WTC11 (cell line): ENCODE results near the gene GPRC5C.

ENCODE experiments used
- CTCF ChIP-seq: fragments of 200-600 bp; IDR thresholded peaks from 2 replicates; pipeline ENCODE4 v1.8.0; 2022; ENCODE audit warnings: antibody characterized with exemption
- FOXJ3 ChIP-seq: sonication (generic); formaldehyde crosslinking; IDR thresholded peaks from 2 replicates; pipeline ENCODE4 v1.9.0; 2021; ENCODE audit warnings: missing genetic modification reagents, mild to moderate bottlenecking, borderline replicate concordance
- JUN ChIP-seq: sonication (generic); formaldehyde crosslinking; IDR thresholded peaks from 2 replicates; pipeline ENCODE4 v1.8.0; 2023; ENCODE audit warnings: mild to moderate bottlenecking, missing genetic modification reagents
- MAX ChIP-seq: sonication (generic); formaldehyde crosslinking; IDR thresholded peaks from 2 replicates; pipeline ENCODE4 v1.8.0; 2022; ENCODE audit warnings: mild to moderate bottlenecking, missing genetic modification reagents
- TEAD1 ChIP-seq: sonication (generic); formaldehyde crosslinking; IDR thresholded peaks from 2 replicates; pipeline ENCODE4 v1.8.0; 2022; ENCODE audit warnings: mild to moderate bottlenecking, missing genetic modification reagents
- USF2 ChIP-seq: sonication (generic); formaldehyde crosslinking; IDR thresholded peaks from 2 replicates; pipeline ENCODE4 v1.8.1; 2023; ENCODE audit warnings: mild to moderate bottlenecking, missing genetic modification reagents, moderate library complexity
- ZBTB43 ChIP-seq: sonication (generic); formaldehyde crosslinking; IDR thresholded peaks from 2 replicates; pipeline ENCODE4 v1.8.1; 2023; ENCODE audit warnings: mild to moderate bottlenecking, missing genetic modification reagents

- no peak for TF ChIP-seq CTCF
- TF ChIP-seq USF2 (CRISPR knock-in tag): no peak
- no peak for TF ChIP-seq FOXJ3 (CRISPR knock-in tag)
- no peak for TF ChIP-seq TEAD1
- TF ChIP-seq MAX (CRISPR knock-in tag): no peak
- no peak for TF ChIP-seq JUN (CRISPR knock-in tag)
- TF ChIP-seq ZBTB43 (CRISPR knock-in tag): no peak
Observed at GRCh38 chr17:74451557-74451956, 19.7 kb downstream of the GPRC5C start.
